C4-2B (cell line): ENCODE data around the gene CFC1.
"Not testable (repeated sequence)": the region's sequence is repeated elsewhere in the genome, so short reads cannot be mapped to it uniquely, and the experiment has no call there.

Source experiments
- CTCF ChIP-seq: fragments of 450-650 bp; conservative IDR thresholded peaks from 2 replicates; pipeline ENCODE4 v1.5.1; 2017; ENCODE audit warnings: mild to moderate bottlenecking
- ZFX ChIP-seq: fragments of 450-650 bp; IDR thresholded peaks from 2 replicates; pipeline ENCODE4 v1.6.1; 2017

GRCh38 chr2:130566165-130566564 is 33.2 kb downstream of the CFC1 start:
- TF ChIP-seq CTCF, ZFX: not testable (repeated sequence)
